Endodermal cell (in vitro differentiated cells): Measurements from ENCODE around the gene RPRD2. TPM values are rescaled to one million over a fixed set of nuclear protein-coding genes. Genes with fewer than 3 reads are reported as not detected.
"Not testable (repeated sequence)": the region's sequence is repeated elsewhere in the genome, so short reads cannot be mapped to it uniquely, and the experiment has no call there.

Experiments used
- DNase-seq: peaks from one replicate; pipeline ENCODE4 v3.0.0-alpha.2; 2017
- H3K27ac ChIP-seq: 2 replicates; pipeline ENCODE4 v1.5.1; 2013; ENCODE audit warnings: mild to moderate bottlenecking, low read depth, low read length, moderate library complexity
- H3K27me3 ChIP-seq: 2 replicates; pipeline ENCODE4 v1.6.1; 2013; ENCODE audit warnings: mild to moderate bottlenecking, low read length, moderate library complexity; ENCODE audit not compliant: insufficient read depth, control insufficient read depth, poor library complexity, severe bottlenecking
- H3K36me3 ChIP-seq: 2 replicates; pipeline ENCODE4 v1.7.0; 2013; ENCODE audit warnings: mild to moderate bottlenecking, low read length, moderate library complexity; ENCODE audit not compliant: control insufficient read depth, insufficient read depth
- H3K4me1 ChIP-seq: one replicate; pipeline ENCODE4 v1.7.0; 2013; ENCODE audit warnings: low read length; ENCODE audit not compliant: control insufficient read depth, insufficient read depth
- H3K4me3 ChIP-seq: 2 replicates; pipeline ENCODE4 v1.5.1; 2013; ENCODE audit warnings: mild to moderate bottlenecking, low read length, moderate library complexity
- H3K9ac ChIP-seq: 2 replicates; pipeline ENCODE4 v1.6.1; 2013; ENCODE audit warnings: mild to moderate bottlenecking, low read length, moderate library complexity; ENCODE audit not compliant: poor library complexity, severe bottlenecking; ENCODE audit errors: extremely low read depth
- H3K9me3 ChIP-seq: 2 replicates; pipeline ENCODE4 v1.6.1; 2013; ENCODE audit warnings: mild to moderate bottlenecking, low read length, moderate library complexity; ENCODE audit not compliant: control insufficient read depth
- H3K27ac Mint-ChIP-seq: 2 replicates; pipeline ENCODE4 v1.8.0; 2020; ENCODE audit warnings: mixed read lengths
- H3K27me3 Mint-ChIP-seq: 2 replicates; pipeline ENCODE4 v1.8.0; 2021; ENCODE audit warnings: mild to moderate bottlenecking, mixed read lengths; ENCODE audit not compliant: insufficient read depth
- H3K36me3 Mint-ChIP-seq: 2 replicates; pipeline ENCODE4 v1.8.0; 2020; ENCODE audit warnings: low read depth, mixed read lengths
- H3K4me1 Mint-ChIP-seq: 2 replicates; pipeline ENCODE4 v1.8.0; 2020; ENCODE audit warnings: mixed read lengths
- H3K4me3 Mint-ChIP-seq: 2 replicates; pipeline ENCODE4 v1.8.0; 2020; ENCODE audit warnings: mild to moderate bottlenecking, moderate library complexity, mixed read lengths
- H3K9me3 Mint-ChIP-seq: 2 replicates; pipeline ENCODE4 v1.8.0; 2020; ENCODE audit warnings: mild to moderate bottlenecking, mixed read lengths
- WGBS, 2 experiments: methylation state at CpG; one replicate each; pipeline versions ENCODE4 v1.1.5 to v1.1.7; 2013; ENCODE audit warnings: missing lambda C conversion rate in 2 of 2, mixed read lengths in 1 of 2; ENCODE audit not compliant: insufficient coverage in 1 of 2, insufficient read length in 1 of 2; 5-methylcytosine and 5-hydroxymethylcytosine counted together
- long read RNA-seq, 4 experiments: library from polyadenylated mRNA in 2 of 4; library from RNA in 1 of 4; library from capped mRNA in 1 of 4; stranded (forward) in 3 of 4; unstranded in 1 of 4; transcript quantifications; one replicate each; pipeline ENCODE4 v2.0.0, GENCODE V29; 2020 to 2021; ENCODE audit warnings: inconsistent platforms in 1 of 4
- polyA plus RNA-seq, 2 experiments: library from polyadenylated mRNA; stranded (reverse); fragments of 50-300 nt; gene quantifications; one replicate each; pipeline ENCODE4 v1.2.3, GENCODE V29; 2013
- total RNA-seq, 2 donors: library from RNA; stranded (reverse); fragmentation: NEBNext Ultra II Directional in 1 of 2; extraction: Animal tissue kit (Norgen Biotek cat#: 25700) in 1 of 2; gene quantifications; 2 replicates in 1 of 2; 3 replicates in 1 of 2; pipeline ENCODE4 v1.2.1, GENCODE V29; 2021
- TF ChIP-seq, protein P1 (sequence below): fragments of 200-600 bp; sonication (generic); conservative IDR thresholded peaks from 2 replicates; pipeline ENCODE4 v1.5.0; 2021; ENCODE audit warnings: antibody characterized with exemption, mild to moderate bottlenecking

RPRD2 gene
- total RNA-seq: 10 to 100 TPM; 33.1 to 35.9 TPM
- polyA plus RNA-seq (2013, experiment 1 of 2): 31.4 TPM
- polyA plus RNA-seq (2013, experiment 2 of 2): 28.7 TPM
- long read RNA-seq, experiment 1, partial matches to known transcripts: 0 of 9 reads
- long read RNA-seq, experiment 1, other reads (novel, unspliced or antisense): 9 of 9 reads
- long read RNA-seq, experiment 2, full-length matches to known transcripts: 7 of 26 reads
- long read RNA-seq, experiment 2, partial matches to known transcripts: 12 of 26 reads
- long read RNA-seq, experiment 2, other reads (novel, unspliced or antisense): 7 of 26 reads
- long read RNA-seq, experiment 3, full-length matches to known transcripts: 1 of 12 reads
- long read RNA-seq, experiment 3, partial matches to known transcripts: 10 of 12 reads
- long read RNA-seq, experiment 3, other reads (novel, unspliced or antisense): 1 of 12 reads
- long read RNA-seq, experiment 4, partial matches to known transcripts: 1 of 4 reads
- long read RNA-seq, experiment 4, other reads (novel, unspliced or antisense): 3 of 4 reads

DNA sequence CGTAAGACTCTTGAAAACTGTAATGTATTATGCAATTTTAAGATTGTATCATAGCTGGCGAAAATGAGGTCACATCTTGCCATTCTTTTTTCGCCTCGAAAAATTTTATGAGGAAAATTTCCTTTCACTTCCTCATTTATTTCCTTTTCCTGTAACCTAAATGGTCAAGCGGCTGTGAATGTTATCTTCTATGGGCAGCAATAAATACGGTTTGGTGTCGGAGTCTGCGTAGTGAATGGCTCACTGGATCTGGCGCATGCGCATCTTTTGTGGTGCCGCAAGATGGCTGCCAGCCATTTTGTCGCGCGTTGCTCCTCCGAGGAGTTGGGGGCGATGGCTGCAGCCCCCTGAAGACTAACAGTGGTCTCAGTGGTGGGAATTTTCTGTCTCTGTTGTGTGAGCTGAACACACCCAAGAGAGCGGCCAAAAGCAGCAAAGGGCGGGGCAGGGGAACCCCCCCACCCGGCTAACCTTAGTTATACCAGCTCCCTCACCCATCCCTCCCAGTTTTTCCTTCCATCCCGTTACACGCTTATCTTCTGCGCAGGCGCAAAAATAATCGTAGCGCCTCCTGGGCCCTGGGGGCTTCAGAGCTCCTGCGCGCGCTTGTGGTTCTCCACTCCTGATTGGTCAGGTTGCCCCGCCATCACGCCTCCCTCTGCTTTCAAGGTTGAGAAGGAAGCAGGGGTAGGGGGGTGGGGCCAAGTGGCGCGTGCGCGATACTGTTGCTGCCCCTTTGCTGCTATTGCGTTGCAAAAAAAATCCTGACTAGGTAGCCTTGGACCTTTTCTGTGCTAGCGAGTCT lies at the start of gene RPRD2:
Gene RPRD2, plus strand, starts transcription at position 722 of the 805 bp plus-strand sequence. CDS start 568 bp downstream, outside the sequence.
- peaks cover 2% of the 10 kb centered on the region for H3K4me1 ChIP-seq
- H3K36me3 ChIP-seq: peaks cover 2% of the 10 kb centered on the region
- peak; percentile 99 for DNase-seq
- Mint-ChIP-seq H3K27me3 (no peaks in the 10 kb centered on the region), H3K4me3 (peak within 1 kb of the TSS; percentile 99), H3K36me3 (peaks cover 8% of the 10 kb centered on the region), H3K27ac (peak within 1 kb of the TSS; percentile 99), H3K4me1 (peaks cover 21% of the 10 kb centered on the region), H3K9me3 (no peaks in the 10 kb centered on the region)
- 5 to 6% methylated on average over 18 to 36 of the region's 36 CpGs for WGBS, 2 experiments
- H3K9me3 ChIP-seq: no peaks in the 10 kb centered on the region
- H3K4me3 ChIP-seq: peak within 1 kb of the TSS; percentile 99
- peak within 1 kb of the TSS; percentile 97 for H3K27ac ChIP-seq
- H3K27me3 ChIP-seq: no peaks in the 10 kb centered on the region
- TF ChIP-seq, protein P1, sequence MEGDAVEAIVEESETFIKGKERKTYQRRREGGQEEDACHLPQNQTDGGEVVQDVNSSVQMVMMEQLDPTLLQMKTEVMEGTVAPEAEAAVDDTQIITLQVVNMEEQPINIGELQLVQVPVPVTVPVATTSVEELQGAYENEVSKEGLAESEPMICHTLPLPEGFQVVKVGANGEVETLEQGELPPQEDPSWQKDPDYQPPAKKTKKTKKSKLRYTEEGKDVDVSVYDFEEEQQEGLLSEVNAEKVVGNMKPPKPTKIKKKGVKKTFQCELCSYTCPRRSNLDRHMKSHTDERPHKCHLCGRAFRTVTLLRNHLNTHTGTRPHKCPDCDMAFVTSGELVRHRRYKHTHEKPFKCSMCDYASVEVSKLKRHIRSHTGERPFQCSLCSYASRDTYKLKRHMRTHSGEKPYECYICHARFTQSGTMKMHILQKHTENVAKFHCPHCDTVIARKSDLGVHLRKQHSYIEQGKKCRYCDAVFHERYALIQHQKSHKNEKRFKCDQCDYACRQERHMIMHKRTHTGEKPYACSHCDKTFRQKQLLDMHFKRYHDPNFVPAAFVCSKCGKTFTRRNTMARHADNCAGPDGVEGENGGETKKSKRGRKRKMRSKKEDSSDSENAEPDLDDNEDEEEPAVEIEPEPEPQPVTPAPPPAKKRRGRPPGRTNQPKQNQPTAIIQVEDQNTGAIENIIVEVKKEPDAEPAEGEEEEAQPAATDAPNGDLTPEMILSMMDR: no peak
- H3K9ac ChIP-seq: peak within 1 kb of the TSS; percentile 77

DNA sequence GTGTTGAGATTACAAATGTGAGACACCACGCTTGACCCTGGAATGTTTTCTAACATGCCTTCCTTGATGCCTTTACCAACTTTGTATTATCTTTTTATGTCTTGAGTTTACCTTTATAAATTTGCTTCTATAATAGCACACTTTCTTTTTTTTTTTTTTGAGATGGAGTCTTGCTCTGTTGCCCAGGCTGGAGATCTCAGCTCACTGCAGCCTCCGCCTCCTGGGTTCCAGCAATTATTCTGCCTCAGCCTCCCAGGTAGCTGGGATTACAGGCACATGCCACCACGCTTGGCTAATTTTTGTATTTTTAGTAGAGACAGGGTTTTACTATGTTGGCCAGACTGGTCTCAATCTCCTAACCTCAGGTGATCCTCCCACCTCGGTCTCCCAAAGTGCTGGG lies 49.3 kb upstream of the RPRD2 start:
- not testable (repeated sequence) for DNase-seq, H3K27me3 ChIP-seq, H3K27ac Mint-ChIP-seq, H3K9ac ChIP-seq, H3K27me3 Mint-ChIP-seq, H3K4me3 Mint-ChIP-seq, H3K4me3 ChIP-seq, H3K27ac ChIP-seq, H3K4me1 Mint-ChIP-seq, H3K9me3 ChIP-seq, H3K4me1 ChIP-seq, H3K36me3 ChIP-seq, H3K36me3 Mint-ChIP-seq, H3K9me3 Mint-ChIP-seq
- 84 to 94% methylated on average over 2 to 4 of the region's 4 CpGs for WGBS, 2 experiments

DNA sequence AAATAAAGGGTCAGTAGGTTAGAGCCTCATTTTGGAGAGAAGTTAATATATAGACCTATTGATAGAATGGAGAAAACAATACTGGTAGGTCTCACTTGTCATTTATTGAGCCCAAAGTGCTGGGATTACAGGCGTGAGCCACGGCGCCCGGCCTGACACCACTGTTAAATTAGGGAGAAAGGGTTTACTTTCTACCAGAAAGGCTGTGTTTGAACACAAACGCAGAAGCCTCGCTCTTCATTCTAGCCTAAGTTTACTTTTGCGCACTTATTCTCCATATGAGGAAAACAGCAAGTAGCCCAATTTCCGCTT lies 43.3 kb upstream of the RPRD2 start:
- peaks cover 15% of the 10 kb centered on the region for H3K36me3 ChIP-seq
- H3K9me3 Mint-ChIP-seq: peaks cover 4% of the 10 kb centered on the region
- no peaks in the 10 kb centered on the region for H3K9me3 ChIP-seq
- no peak for DNase-seq
- H3K4me3 Mint-ChIP-seq: peak overlapping the region; percentile 97
- H3K9ac ChIP-seq: no peak overlapping the region
- 95 to 96% methylated on average over 8 of the region's 8 CpGs for WGBS, 2 experiments
- peak overlapping the region; percentile 97 for H3K4me3 ChIP-seq
- TF ChIP-seq, protein P1: no peak
- peaks cover 5% of the 10 kb centered on the region for H3K27me3 Mint-ChIP-seq
- H3K36me3 Mint-ChIP-seq: peaks cover 14% of the 10 kb centered on the region
- H3K4me1 ChIP-seq: no peaks in the 10 kb centered on the region
- peak overlapping the region; percentile 98 for H3K27ac Mint-ChIP-seq
- H3K4me1 Mint-ChIP-seq: peaks cover 2% of the 10 kb centered on the region
- H3K27me3 ChIP-seq: peaks cover 1% of the 10 kb centered on the region
- H3K27ac ChIP-seq: no peak overlapping the region
